T-cell (primary cell): Measurements from ENCODE around the gene FCSK. TPM values are rescaled to one million over a fixed set of nuclear protein-coding genes. Genes with fewer than 3 reads are reported as not detected.

Experiments
- ATAC-seq, 4 experiments: fragments of 200-7000 bp in 3 of 4; fragments of 150-1000 bp in 1 of 4; cut with Tn5 transposase; replicated peaks in 1 of 4; 1 replicate in 3 of 4; 2 replicates in 1 of 4; pipeline ENCODE4 v1.10.0; 2021; ENCODE audit warnings: moderate library complexity in 3 of 4, mild to moderate bottlenecking in 2 of 4, moderate number of reproducible peaks in 1 of 4
- CTCF ChIA-PET, 2 donors: fragments of 300-600 bp; sonication (Branson Sonifier 250); formaldehyde crosslinking; loops; one replicate each; lab custom pipeline; 2022; ENCODE audit warnings: antibody characterized with exemption in 2 of 2; lab: Charles Lee
- POLR2A ChIA-PET, 2 donors: fragments of 300-600 bp; sonication (Branson Sonifier 250); formaldehyde crosslinking; loops; one replicate each; lab custom pipeline; 2022; ENCODE audit warnings: antibody characterized with exemption in 2 of 2; lab: Charles Lee
- DNase-seq, 35 experiments: peaks; one replicate each; pipeline versions ENCODE4 v3.0.0 to v3.0.0-alpha.2; 2013 to 2023
- H3K27ac ChIP-seq: one replicate; pipeline ENCODE4 v1.5.1; 2013; ENCODE audit warnings: low read length
- H3K27me3 ChIP-seq, 2 experiments: replicated peaks in 1 of 2; 1 replicate in 1 of 2; 2 replicates in 1 of 2; pipeline versions ENCODE4 v1.6.1 to v1.7.0; 2013; ENCODE audit warnings: low read length in 1 of 2, mixed read lengths in 1 of 2; ENCODE audit not compliant: control insufficient read depth in 2 of 2, insufficient read depth in 2 of 2; ENCODE audit errors: extremely low read depth in 1 of 2
- H3K36me3 ChIP-seq, 2 donors: 1 replicate in 1 of 2; 2 replicates in 1 of 2; pipeline versions ENCODE4 v1.6.1 to v1.7.0; 2013; ENCODE audit warnings: low read length in 1 of 2; ENCODE audit not compliant: control insufficient read depth in 2 of 2, insufficient read depth in 1 of 2; ENCODE audit errors: extremely low read depth in 1 of 2
- H3K4me1 ChIP-seq, 2 experiments: 1 replicate in 1 of 2; 2 replicates in 1 of 2; pipeline versions ENCODE4 v1.6.1 to v1.7.0; 2013; ENCODE audit warnings: low read length in 2 of 2, mixed read lengths in 1 of 2; ENCODE audit not compliant: insufficient read depth in 2 of 2, control insufficient read depth in 1 of 2; ENCODE audit errors: extremely low read depth in 1 of 2
- H3K4me3 ChIP-seq, 2 donors: 1 replicate in 1 of 2; 2 replicates in 1 of 2; pipeline versions ENCODE4 v1.5.1 to v1.7.0; 2013; ENCODE audit warnings: mild to moderate bottlenecking in 2 of 2, low read length in 1 of 2, moderate library complexity in 1 of 2; ENCODE audit not compliant: control insufficient read depth in 1 of 2; ENCODE audit errors: extremely low read depth in 1 of 2
- H3K9me3 ChIP-seq: 2 replicates; pipeline ENCODE4 v1.7.0; 2013
- H3K27ac Mint-ChIP-seq, 2 donors: one replicate each; pipeline ENCODE4 v1.8.0; 2020 to 2021; ENCODE audit warnings: mild to moderate bottlenecking in 2 of 2, mixed read lengths in 2 of 2
- H3K27me3 Mint-ChIP-seq, 2 donors: one replicate each; pipeline ENCODE4 v1.8.0; 2021 to 2022; ENCODE audit warnings: mixed read lengths in 2 of 2
- H3K36me3 Mint-ChIP-seq: one replicate; pipeline ENCODE4 v1.8.0; 2021; ENCODE audit warnings: mixed read lengths
- H3K4me1 Mint-ChIP-seq, 3 donors: one replicate each; pipeline ENCODE4 v1.8.0; 2020 to 2022; ENCODE audit warnings: mixed read lengths in 3 of 3, mild to moderate bottlenecking in 1 of 3
- H3K4me3 Mint-ChIP-seq, 3 donors: one replicate each; pipeline ENCODE4 v1.8.0; 2020 to 2022; ENCODE audit warnings: mild to moderate bottlenecking in 3 of 3, mixed read lengths in 3 of 3, moderate library complexity in 3 of 3
- H3K9me3 Mint-ChIP-seq, 3 donors: one replicate each; pipeline ENCODE4 v1.8.0; 2020 to 2022; ENCODE audit warnings: mixed read lengths in 3 of 3
- WGBS: methylation state at CpG from one replicate; pipeline ENCODE4 v1.1.5; 2013; ENCODE audit warnings: missing lambda C conversion rate; ENCODE audit not compliant: insufficient coverage; 5-methylcytosine and 5-hydroxymethylcytosine counted together
- total RNA-seq, 35 experiments: library from RNA in 6 of 35; stranded (reverse) in 6 of 35; fragments of 120-200 nt in 1 of 35; gene quantifications; one replicate each; pipeline versions ENCODE4 v1.2.1 to v1.2.4 and lab custom pipeline; 2013 to 2026

Gene FCSK
- total RNA-seq, 5 donors from 2014 or later (not counting 1 experiment from before 2014, with no cell fraction given) = 28.7 to 43.4 (median 37.9) TPM

DNA sequence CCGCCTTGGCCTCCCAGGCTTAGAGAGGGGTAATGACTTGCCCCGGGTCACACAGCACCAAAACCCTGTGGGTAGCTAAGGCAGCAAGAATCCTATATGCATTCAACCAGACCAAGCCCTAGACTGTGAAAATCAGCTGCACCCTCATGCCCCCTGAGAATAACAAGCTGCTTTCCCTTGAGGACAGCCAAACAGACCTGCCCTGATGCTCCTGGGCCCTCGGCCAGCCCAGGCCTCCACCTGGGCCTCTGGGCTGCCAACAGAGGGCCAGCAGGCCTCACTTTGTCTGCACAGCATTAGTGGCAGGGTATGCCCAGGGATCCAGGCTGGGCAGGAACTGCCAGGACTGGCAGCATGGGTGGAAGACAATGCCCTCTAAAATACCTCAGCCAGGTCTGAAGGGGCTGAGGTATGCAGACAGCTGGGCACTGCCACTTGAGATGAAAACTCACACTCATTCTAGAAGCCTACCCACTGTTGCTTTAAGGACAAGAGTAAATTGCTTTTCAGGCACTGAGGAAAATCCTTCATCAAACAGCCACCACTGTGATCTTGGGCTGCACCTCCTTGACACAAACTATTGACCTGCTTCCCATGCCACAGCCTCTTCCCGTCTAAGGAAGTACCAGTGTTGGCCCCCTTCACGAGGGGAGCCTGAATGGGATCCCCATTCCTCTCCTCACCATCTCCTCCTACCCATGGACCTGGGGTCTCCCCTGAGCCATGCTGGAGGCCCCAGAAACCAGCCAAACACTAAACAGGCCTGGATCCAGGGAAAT is 24.3 kb upstream of the FCSK start:
- Histone ChIP-seq H3K36me3 (peaks cover 8% of the 10 kb centered on the region in 2 donors), H3K4me3 (peak overlapping the region in 1 of 2 donors; percentile 42), H3K27me3 (no peaks in the 10 kb centered on the region), H3K27ac (peak overlapping the region; percentile 84), H3K4me1 (peaks cover 31 to 69% of the 10 kb centered on the region in 2 experiments), H3K9me3 (no peaks in the 10 kb centered on the region)
- Mint-ChIP-seq H3K4me1 (peaks cover 64 to 68% (median 66%) of the 10 kb centered on the region in 3 donors), H3K4me3 (peak overlapping the region in 1 of 3 donors; percentile 83), H3K36me3 (peaks cover 12% of the 10 kb centered on the region), H3K27ac (peak overlapping the region; percentile 84 to 90), H3K9me3 (no peaks in the 10 kb centered on the region), H3K27me3 (no peaks in the 10 kb centered on the region)
- DNase-seq (no peak), ATAC-seq (no peak)
- 84% methylated on average over 4 of the region's 5 CpGs for WGBS
- ChIA-PET POLR2A (no interaction called here), CTCF (no interaction called here)

DNA sequence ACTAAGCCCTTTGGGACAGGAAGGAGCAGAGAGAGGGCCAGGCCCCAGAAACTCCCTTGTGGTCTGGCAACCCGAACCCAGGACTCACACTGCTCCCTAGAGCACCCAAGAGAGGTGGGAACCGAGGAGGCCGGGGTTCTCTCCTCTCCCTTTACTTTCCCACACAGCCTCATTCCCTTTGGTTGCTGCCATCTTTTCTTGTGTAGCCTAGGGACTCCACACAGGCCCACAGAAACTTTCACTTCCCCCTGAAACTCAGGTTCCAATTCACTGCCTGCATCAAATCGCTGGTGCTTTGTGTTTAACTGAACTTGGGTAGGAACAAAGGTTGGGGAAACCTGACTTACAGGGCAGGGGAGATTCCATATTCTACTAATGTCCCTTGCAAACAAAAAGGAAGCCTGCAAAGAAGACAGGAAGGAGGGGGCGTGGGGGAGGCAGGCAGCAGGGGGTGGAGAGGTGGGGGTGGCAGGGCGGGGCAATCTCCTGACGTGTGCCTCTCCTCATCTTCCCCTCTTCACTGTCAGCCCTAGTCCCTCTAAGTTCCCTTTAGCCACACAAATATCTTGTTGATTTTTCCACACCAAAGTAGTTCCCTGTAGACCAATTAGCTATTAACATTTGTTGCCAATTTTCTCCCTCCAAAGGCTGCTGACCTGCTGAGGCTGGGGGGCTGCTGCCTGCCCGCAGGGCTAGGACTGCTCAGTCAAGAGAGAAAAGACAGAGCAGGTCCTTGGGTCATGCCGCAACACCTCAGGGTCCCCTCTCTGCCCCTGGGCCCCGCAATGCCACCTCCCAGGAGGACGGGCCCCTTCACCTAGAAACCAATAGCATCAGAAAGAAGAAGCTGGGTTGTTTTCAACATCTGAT is 23.5 kb upstream of the FCSK start:
- Mint-ChIP-seq H3K27ac (peak overlapping the region; percentile 84 to 90), H3K27me3 (no peaks in the 10 kb centered on the region), H3K9me3 (no peaks in the 10 kb centered on the region), H3K36me3 (peaks cover 12% of the 10 kb centered on the region), H3K4me3 (peak overlapping the region; percentile 34 to 83 (median 37)), H3K4me1 (peaks cover 63 to 70% (median 65%) of the 10 kb centered on the region in 3 donors)
- Histone ChIP-seq H3K4me3 (peak overlapping the region; percentile 7 to 42), H3K4me1 (peaks cover 31 to 70% of the 10 kb centered on the region in 2 experiments), H3K9me3 (no peaks in the 10 kb centered on the region), H3K27ac (peak overlapping the region; percentile 84), H3K27me3 (no peaks in the 10 kb centered on the region), H3K36me3 (peaks cover 4 to 8% of the 10 kb centered on the region in 2 donors)
- WGBS = 26% methylated on average over 4 of the region's 11 CpGs
- ChIA-PET CTCF (no interaction called here), POLR2A (interaction anchor here in 1 of 2 donors (0.6 kb wide), 1 partner anchor 69 kb away, joined by 3 read pairs; no protein-coding TSS in a partner anchor)
- ATAC-seq = peak; percentile 75 to 95 (median 78)
- peak in 33 of 35 experiments; percentile 47 to 84 (median 67) for DNase-seq

DNA sequence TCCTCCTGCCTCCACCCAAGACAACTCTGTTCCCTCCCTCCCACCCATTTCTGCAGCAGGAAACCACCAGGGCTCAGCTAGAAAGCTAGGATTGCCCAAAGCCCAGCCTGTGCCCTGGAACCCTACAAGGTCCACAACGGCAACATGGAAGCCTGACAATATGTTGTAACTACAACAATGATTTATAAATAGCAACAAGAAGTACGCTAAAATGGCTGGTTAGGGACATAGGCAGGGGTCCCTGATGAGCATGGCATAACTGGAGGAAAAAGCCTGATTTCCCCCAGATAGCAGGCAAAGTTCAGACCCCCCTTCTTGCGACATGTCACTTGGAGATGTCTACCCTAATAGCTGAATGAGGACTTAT is 22.1 kb upstream of the FCSK start:
- no CpG with 5 or more reads among the region's 3 CpGs for whole genome bisulfite sequencing
- no peaks in the 10 kb centered on the region for H3K9me3 Mint-ChIP-seq
- ATAC-seq (no peak), DNase-seq (no peak)
- ChIA-PET CTCF (interaction anchor here (0.6 to 0.7 kb wide), 2 partner anchors 22 to 52 kb away, joined by 3 read pairs; no protein-coding TSS in a partner anchor), POLR2A (no interaction called here)
- peaks cover 12% of the 10 kb centered on the region for H3K36me3 Mint-ChIP-seq
- H3K27me3 ChIP-seq = no peaks in the 10 kb centered on the region
- H3K36me3 ChIP-seq = peaks cover 4 to 8% of the 10 kb centered on the region in 2 donors
- peak overlapping the region in 1 of 3 donors; percentile 42 for H3K4me3 Mint-ChIP-seq
- no peaks in the 10 kb centered on the region for H3K9me3 ChIP-seq
- no peak overlapping the region for H3K4me3 ChIP-seq
- peaks cover 31 to 77% of the 10 kb centered on the region in 2 experiments for H3K4me1 ChIP-seq
- peaks cover 71 to 80% (median 75%) of the 10 kb centered on the region in 3 donors for H3K4me1 Mint-ChIP-seq
- H3K27ac ChIP-seq = no peak overlapping the region
- peak overlapping the region; percentile 39 to 87 for H3K27ac Mint-ChIP-seq
- H3K27me3 Mint-ChIP-seq = no peaks in the 10 kb centered on the region

DNA sequence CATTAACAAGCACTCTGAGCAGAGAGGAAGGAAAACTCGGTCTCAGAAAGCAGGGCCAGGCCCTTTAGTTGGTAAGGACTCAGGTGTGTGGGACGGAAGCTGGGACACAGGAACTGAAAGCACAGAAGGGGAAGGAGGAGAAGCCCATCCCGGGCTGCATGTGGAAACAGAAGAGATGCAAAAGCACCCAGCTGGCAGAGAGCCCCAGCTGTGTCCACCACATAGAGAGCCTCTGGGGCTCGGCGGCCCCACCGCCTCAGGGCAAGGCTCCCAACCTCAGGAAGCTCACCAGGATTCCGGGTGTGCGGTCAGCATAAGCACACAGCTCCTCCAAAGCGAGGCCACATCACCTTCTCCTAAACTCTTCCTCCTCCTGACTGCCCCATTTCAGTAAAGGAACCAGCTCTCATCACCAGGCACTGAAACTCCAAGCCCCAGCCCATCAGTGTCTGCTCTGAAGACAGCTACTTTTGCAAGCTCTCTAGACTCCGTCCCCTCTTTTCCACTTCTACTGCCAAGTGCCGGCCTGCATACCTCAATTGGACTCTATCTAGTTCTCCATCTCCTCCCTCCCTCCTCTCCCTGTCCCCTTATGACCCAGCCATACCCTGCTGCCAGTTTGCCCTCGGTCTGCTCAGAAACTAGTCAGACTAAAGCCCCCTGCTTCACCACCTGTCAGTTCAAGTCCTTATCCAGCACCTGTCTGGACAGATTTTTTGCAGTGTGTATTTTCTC is 21.5 kb upstream of the FCSK start:
- DNase-seq (no peak), ATAC-seq (no peak)
- peaks cover 34 to 79% of the 10 kb centered on the region in 2 experiments for H3K4me1 ChIP-seq
- CTCF ChIA-PET = interaction anchor here in 1 of 2 donors (0.7 kb wide), 1 partner anchor 53 kb away, joined by 3 read pairs; no protein-coding TSS in a partner anchor
- peak overlapping the region; percentile 79 to 87 for H3K27ac Mint-ChIP-seq
- H3K36me3 Mint-ChIP-seq = peaks cover 8% of the 10 kb centered on the region
- H3K9me3 Mint-ChIP-seq = no peaks in the 10 kb centered on the region
- peaks cover 4 to 8% of the 10 kb centered on the region in 2 donors for H3K36me3 ChIP-seq
- H3K27me3 ChIP-seq = no peaks in the 10 kb centered on the region
- peaks cover 71 to 81% (median 76%) of the 10 kb centered on the region in 3 donors for H3K4me1 Mint-ChIP-seq
- peak overlapping the region in 1 of 3 donors; percentile 42 for H3K4me3 Mint-ChIP-seq
- H3K27ac ChIP-seq = peak overlapping the region; percentile 38
- H3K27me3 Mint-ChIP-seq = no peaks in the 10 kb centered on the region
- H3K4me3 ChIP-seq = no peak overlapping the region
- POLR2A ChIA-PET = interaction anchor here in 1 of 2 donors (0.5 kb wide), 1 partner anchor 20 kb away, joined by 3 read pairs; no protein-coding TSS in a partner anchor
- H3K9me3 ChIP-seq = no peaks in the 10 kb centered on the region
- WGBS = 87% methylated on average over 10 of the region's 12 CpGs

DNA sequence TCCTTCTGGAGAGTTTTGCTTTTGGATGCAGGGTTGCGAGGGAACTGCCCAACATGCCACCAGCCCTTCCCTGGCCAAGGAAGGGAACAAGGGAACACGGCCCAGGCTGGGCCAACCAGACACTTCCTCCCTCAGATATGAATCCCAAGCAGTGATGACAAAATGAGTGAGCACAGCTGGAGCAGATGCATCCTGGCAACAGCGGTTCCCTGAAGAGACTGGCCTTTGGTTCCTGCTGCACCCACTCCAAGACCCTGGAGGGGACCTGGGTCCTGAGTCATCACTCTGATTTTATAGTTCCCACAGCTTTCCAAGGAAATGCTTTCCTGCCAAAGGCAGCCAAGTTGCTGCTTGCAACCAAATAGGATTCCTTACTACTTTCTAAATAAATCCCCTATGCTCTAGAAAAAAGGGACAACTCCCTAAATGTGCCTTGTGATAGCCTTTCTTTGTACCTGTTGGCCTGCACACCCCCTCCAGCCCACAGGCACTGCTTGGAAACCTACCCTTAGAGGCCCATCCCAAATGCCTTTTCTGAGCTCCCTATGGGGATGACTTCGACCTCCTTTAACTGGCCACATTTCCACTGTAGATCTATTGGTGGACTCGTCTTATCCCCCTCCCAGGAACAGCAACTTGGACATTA is 20.8 kb upstream of the FCSK start:
- Mint-ChIP-seq H3K9me3 (no peaks in the 10 kb centered on the region), H3K27ac (peak overlapping the region; percentile 9 to 87), H3K4me3 (peak overlapping the region in 1 of 3 donors; percentile 29), H3K36me3 (peaks cover 8% of the 10 kb centered on the region), H3K4me1 (peaks cover 70 to 79% (median 75%) of the 10 kb centered on the region in 3 donors), H3K27me3 (no peaks in the 10 kb centered on the region)
- no peak overlapping the region for H3K4me3 ChIP-seq
- no peaks in the 10 kb centered on the region for H3K9me3 ChIP-seq
- peaks cover 1 to 8% of the 10 kb centered on the region in 2 donors for H3K36me3 ChIP-seq
- no peak overlapping the region for H3K27ac ChIP-seq
- DNase-seq = no peak
- peaks cover 34 to 77% of the 10 kb centered on the region in 2 experiments for H3K4me1 ChIP-seq
- 100% methylated on average over 3 of the region's 5 CpGs for WGBS
- no peak for ATAC-seq
- POLR2A ChIA-PET = interaction anchor here in 1 of 2 donors (0.5 kb wide), 2 partner anchors 21 to 23 kb away, joined by 3 read pairs; no protein-coding TSS in a partner anchor
- CTCF ChIA-PET = no interaction called here
- no peaks in the 10 kb centered on the region for H3K27me3 ChIP-seq
